ENCODE results near the gene PARD3B.

GRCh38 chr2:205091411-205091810 is 546.1 kb downstream of the PARD3B start:
- TF ChIP-seq ARNT (IDR thresholded peaks at IDR 0.05) = no peak
- TF ChIP-seq BHLHE40 (IDR thresholded peaks at IDR 0.05; ENCODE audit: borderline replicate concordance) = no peak
- no peak for TF ChIP-seq SP1 (IDR thresholded peaks at IDR 0.05)
- no peak for TF ChIP-seq FOXA1 (IDR thresholded peaks at IDR 0.05)
- TF ChIP-seq PKNOX1 (IDR thresholded peaks at IDR 0.05) = no peak
